ES-I3 (cell line): ENCODE results near the gene RAD51B.

Experiments
- H3K36me3 ChIP-seq: 2 replicates; pipeline ENCODE4 v1.6.1; 2013; ENCODE audit warnings: mild to moderate bottlenecking, low read length, control low read depth, moderate library complexity; ENCODE audit not compliant: insufficient read depth
- H3K4me1 ChIP-seq: 2 replicates; pipeline ENCODE4 v1.6.1; 2013; ENCODE audit warnings: mild to moderate bottlenecking, control low read depth, low read length; ENCODE audit not compliant: insufficient read depth
- H3K9ac ChIP-seq: 2 replicates; pipeline ENCODE4 v1.6.1; 2013; ENCODE audit warnings: low read depth, mild to moderate bottlenecking, low read length, moderate library complexity
- H3K9me3 ChIP-seq: 2 replicates; pipeline ENCODE4 v1.6.1; 2013; ENCODE audit warnings: mild to moderate bottlenecking, low read length, moderate library complexity; ENCODE audit not compliant: control insufficient read depth, insufficient read depth

Gene RAD51B

GRCh38 chr14:67819563-67820421, at the start of gene RAD51B:
TSS of gene RAD51B (plus strand) at chr14:67819779.
- Histone ChIP-seq H3K4me1 (peaks cover 7% of the 10 kb centered on the region; the same call in 1 of the 2 replicates), H3K36me3 (no peaks in the 10 kb centered on the region; the same call in 1 of the 2 replicates), H3K9ac (peak within 1 kb of the TSS; percentile 98), H3K9me3 (no peaks in the 10 kb centered on the region)

- peaks cover 28% of the 10 kb centered on the region for H3K36me3 ChIP-seq
- no peaks in the 10 kb centered on the region for H3K4me1 ChIP-seq
- H3K9me3 ChIP-seq = no peaks in the 10 kb centered on the region
- no peak overlapping the region for H3K9ac ChIP-seq
Measured at GRCh38 chr14:67773844-67774377, 45.7 kb upstream of the RAD51B start.

- Histone ChIP-seq H3K36me3 (peaks cover 33% of the 10 kb centered on the region), H3K9ac (no peak overlapping the region), H3K9me3 (no peaks in the 10 kb centered on the region), H3K4me1 (no peaks in the 10 kb centered on the region)
Measured at GRCh38 chr14:67776653-67777322, 42.8 kb upstream of the RAD51B start.

GRCh38 chr14:67778792-67779191, 40.8 kb upstream of the RAD51B start:
- Histone ChIP-seq H3K9ac (no peak overlapping the region), H3K36me3 (peaks cover 33% of the 10 kb centered on the region), H3K4me1 (no peaks in the 10 kb centered on the region), H3K9me3 (no peaks in the 10 kb centered on the region)

GRCh38 chr14:67782090-67782489, 37.5 kb upstream of the RAD51B start:
- Histone ChIP-seq H3K9me3 (no peaks in the 10 kb centered on the region), H3K36me3 (peaks cover 33% of the 10 kb centered on the region), H3K4me1 (no peaks in the 10 kb centered on the region), H3K9ac (no peak overlapping the region)

- Histone ChIP-seq H3K9me3 (no peaks in the 10 kb centered on the region), H3K36me3 (peaks cover 26% of the 10 kb centered on the region; the same call in 1 of the 2 replicates), H3K9ac (no peak overlapping the region), H3K4me1 (no peaks in the 10 kb centered on the region)
Measured at GRCh38 chr14:67784244-67784823, 35.2 kb upstream of the RAD51B start.

- Histone ChIP-seq H3K4me1 (no peaks in the 10 kb centered on the region), H3K9me3 (no peaks in the 10 kb centered on the region), H3K36me3 (peaks cover 30% of the 10 kb centered on the region; the same call in 1 of the 2 replicates), H3K9ac (no peak overlapping the region)
Measured at GRCh38 chr14:67785270-67786109, 34.1 kb upstream of the RAD51B start.

GRCh38 chr14:67787673-67788072, 31.9 kb upstream of the RAD51B start:
- Histone ChIP-seq H3K4me1 (no peaks in the 10 kb centered on the region), H3K9me3 (no peaks in the 10 kb centered on the region), H3K36me3 (peaks cover 21% of the 10 kb centered on the region; the same call in 1 of the 2 replicates), H3K9ac (no peak overlapping the region)

- peak overlapping the region; percentile 11; the same call in 1 of the 2 replicates for H3K9ac ChIP-seq
- H3K9me3 ChIP-seq = no peaks in the 10 kb centered on the region
- H3K4me1 ChIP-seq = no peaks in the 10 kb centered on the region
- peaks cover 10% of the 10 kb centered on the region; the same call in 1 of the 2 replicates for H3K36me3 ChIP-seq
Measured at GRCh38 chr14:67798731-67799130, 20.8 kb upstream of the RAD51B start.

- Histone ChIP-seq H3K4me1 (no peaks in the 10 kb centered on the region), H3K9ac (no peak overlapping the region), H3K36me3 (peaks cover 23% of the 10 kb centered on the region), H3K9me3 (no peaks in the 10 kb centered on the region)
Measured at GRCh38 chr14:67800743-67801142, 18.8 kb upstream of the RAD51B start.

GRCh38 chr14:67806246-67806645, 13.3 kb upstream of the RAD51B start:
- Histone ChIP-seq H3K36me3 (peaks cover 24% of the 10 kb centered on the region), H3K4me1 (no peaks in the 10 kb centered on the region), H3K9me3 (no peaks in the 10 kb centered on the region), H3K9ac (no peak overlapping the region)

- H3K4me1 ChIP-seq = peaks cover 4% of the 10 kb centered on the region; the same call in 1 of the 2 replicates
Measured at GRCh38 chr14:67814821-67815220, 4.8 kb upstream of the RAD51B start.

GRCh38 chr14:67815573-67816225, 3.9 kb upstream of the RAD51B start:
- no peaks in the 10 kb centered on the region for H3K9me3 ChIP-seq
- peak overlapping the region; percentile 87 for H3K9ac ChIP-seq
- H3K36me3 ChIP-seq = peaks cover 2% of the 10 kb centered on the region; the same call in 1 of the 2 replicates
- H3K4me1 ChIP-seq = peaks cover 4% of the 10 kb centered on the region; the same call in 1 of the 2 replicates

More at GRCh38 chr14:67814821-67815220, 4.8 kb upstream of the RAD51B start:
- Histone ChIP-seq H3K9me3 (no peaks in the 10 kb centered on the region), H3K9ac (no peak overlapping the region), H3K36me3 (peaks cover 2% of the 10 kb centered on the region; the same call in 1 of the 2 replicates)
